HG03108 (cell line): ENCODE measurements around the gene NINL.

Experiments
- ATAC-seq: cut with Tn5 transposase; IDR thresholded peaks from one replicate; pipeline ENCODE4 v1.9.1; 2021; ENCODE audit warnings: moderate library complexity; ENCODE audit not compliant: unreplicated experiment

The NINL gene

DNA sequence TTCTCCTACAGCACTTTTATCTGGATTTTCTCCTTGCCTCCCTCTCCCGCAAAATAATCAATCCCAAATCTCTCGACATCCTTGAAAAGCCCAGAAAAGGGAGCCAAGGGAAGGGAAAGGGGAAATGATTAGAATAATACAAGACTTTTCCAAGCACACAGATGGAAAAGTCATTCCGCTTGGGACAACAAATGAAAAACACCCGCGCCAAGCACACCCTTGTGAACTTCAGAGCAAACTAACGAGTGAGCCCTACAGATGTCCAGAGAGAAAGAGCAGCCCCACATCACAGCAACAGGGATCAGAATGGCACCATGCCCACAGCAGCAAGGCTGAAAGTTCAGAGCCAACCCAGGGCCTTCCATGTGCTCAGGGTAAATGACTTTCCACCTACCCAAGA lies 49.6 kb downstream of the NINL start:
- ATAC-seq, result no peak

- no peak for ATAC-seq
Measured at GRCh38 chr20:25534845-25535244, 50.5 kb downstream of the NINL start.

DNA sequence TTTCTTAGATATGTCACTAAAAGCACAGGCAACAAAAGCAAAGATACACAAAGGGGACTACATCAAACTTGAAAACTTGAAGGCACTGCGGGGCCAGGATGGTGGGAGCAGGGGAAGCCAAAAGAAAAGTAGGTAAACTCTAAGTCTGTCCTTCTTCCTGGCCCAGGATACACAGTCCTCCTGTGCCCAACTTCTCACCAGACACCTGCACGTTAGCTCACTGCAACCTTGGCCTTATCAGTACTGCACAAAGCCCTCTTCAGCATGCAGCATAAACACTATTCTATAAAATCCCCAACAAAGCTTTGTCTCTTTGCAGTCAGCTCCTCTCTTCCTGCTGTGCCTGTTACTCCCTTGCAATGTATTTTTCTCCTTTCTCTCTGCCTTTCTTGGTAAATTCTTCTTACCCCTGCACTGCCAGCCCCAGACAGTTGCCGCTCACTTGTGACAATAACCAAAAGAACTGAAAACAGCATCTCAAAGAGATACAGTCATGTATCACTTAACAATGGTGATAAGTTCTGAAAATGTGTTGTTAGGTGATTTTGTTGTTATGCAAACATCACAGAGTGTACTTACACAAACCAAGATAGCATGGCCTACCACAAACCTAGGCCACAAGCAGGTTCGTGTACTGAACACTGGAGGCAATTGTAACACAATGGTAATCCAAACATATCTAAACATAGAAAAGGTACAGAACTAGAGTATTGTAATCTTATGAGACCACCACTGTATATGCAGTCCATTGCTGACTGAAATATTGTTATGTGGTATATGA lies 51.2 kb downstream of the NINL start:
- no peak for ATAC-seq

DNA sequence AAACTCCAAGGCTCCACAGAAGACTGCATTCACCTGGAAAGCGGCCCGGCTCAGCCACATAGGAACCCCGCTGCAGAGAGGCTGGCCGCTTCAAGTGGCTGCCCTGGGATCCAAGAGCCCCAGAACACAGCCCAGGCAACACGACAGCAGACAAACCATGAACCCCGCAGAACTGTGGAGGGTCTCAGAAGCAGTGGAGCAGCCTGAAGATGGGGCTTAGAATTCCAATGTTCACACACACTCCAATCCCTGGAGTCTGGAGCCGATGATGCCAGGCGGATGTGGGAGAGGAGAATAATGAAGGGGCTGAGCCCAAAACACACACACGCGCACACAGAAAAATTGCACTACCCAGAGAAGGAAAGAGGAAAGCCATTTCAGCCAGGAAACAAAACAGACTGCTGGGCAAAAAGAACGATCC lies 52.4 kb downstream of the NINL start:
- no peak for ATAC-seq

- ATAC-seq, result no peak
Measured at GRCh38 chr20:25532015-25532751, 53.1 kb downstream of the NINL start.

- ATAC-seq, result no peak
Measured at GRCh38 chr20:25529295-25529951, 55.9 kb downstream of the NINL start.

DNA sequence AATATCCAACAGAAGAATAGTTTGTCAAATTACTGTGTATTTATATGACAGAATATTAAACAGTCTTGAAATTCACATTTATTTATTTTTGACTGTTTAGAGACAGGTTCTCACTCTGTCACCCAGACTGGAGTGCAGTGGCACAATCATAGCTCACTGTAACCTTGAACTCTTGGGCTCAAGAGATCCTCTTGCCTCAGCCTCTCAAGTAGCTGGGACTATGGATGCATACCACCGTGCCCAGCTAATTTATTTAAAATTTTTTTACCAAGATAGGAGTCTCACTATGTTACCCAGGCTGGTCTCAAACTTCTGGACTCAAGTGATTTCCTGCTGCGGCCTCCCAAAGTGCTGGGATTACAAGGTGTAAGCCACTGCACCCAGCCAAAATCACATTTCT lies 57.4 kb downstream of the NINL start:
- no peak for ATAC-seq

- ATAC-seq, result no peak
Measured at GRCh38 chr20:25526446-25526845, 58.9 kb downstream of the NINL start.

DNA sequence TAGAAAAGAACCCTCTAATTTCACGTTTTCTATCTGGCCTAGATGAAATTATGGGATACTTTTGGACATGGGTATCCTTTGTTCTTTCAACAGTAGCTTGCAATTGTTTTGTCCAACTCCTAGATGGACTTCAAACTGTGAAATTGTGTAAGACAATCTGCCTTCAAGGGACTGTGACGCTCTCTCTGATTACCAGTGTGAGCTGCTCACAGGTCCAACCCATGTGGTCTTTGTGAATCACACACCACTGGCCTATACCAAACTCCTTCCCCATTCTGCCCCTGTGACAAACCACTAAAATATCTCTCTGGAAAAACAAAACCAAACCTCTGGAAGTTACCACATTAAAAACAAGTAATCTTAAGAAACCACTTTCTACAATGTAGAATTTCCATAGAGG lies 59.5 kb downstream of the NINL start:
- no peak for ATAC-seq

DNA sequence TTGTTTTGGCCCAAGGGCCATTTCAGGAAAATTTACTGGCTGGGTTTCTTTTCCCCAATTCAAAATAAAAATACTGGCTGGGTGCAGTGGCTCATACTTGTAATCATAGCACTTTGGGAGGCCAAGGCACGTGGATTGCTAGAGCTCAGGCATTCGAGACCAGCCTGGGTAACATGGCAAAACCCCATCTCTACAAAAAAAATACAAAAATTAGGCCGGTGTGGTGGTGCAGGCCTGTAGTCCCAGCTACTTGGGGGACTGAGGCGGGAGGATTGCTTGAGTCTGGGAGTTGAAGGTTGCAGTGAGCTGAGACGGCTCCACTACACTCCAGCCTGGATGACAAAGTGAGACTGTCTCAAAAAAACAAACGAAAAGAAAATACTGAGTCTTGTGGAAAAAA lies 60.0 kb downstream of the NINL start:
- no peak for ATAC-seq

GRCh38 chr20:25521382-25521781 lies 63.9 kb downstream of the NINL start:
- ATAC-seq, result no peak

- ATAC-seq, result no peak
Measured at GRCh38 chr20:25517124-25517523, 68.2 kb downstream of the NINL start.

DNA sequence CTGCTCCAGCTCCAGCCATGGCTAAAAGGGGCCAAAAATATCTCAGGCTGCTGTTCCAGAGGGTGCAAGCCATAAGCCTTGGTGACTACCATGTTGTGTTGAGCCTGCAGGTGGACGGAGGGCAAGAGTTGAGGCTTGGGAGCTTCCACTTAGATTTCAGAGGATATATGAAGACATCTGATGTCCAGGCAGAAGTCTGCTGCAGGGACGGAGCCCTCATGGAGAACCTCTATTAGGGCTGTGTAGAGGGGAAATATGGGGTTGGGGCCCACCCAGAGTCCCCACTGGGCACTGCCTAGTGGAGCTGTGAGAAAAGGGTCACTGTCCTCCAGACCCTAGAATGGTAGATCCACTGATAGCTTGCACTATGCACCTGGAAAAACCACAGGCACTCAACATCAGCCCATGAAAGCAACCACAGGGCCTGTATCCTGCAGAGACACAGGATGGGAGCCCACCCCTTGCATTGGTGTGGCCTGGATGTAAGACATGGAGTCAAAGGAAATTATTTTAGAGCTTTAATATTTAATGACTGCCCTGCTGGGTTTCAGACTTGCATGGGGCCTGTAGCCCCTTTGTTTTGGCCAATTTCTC lies 70.5 kb downstream of the NINL start:
- no peak for ATAC-seq

- no peak for ATAC-seq
Measured at GRCh38 chr20:25514195-25514594, 71.1 kb downstream of the NINL start.

- no peak for ATAC-seq
Measured at GRCh38 chr20:25512709-25513108, 72.6 kb downstream of the NINL start.

DNA sequence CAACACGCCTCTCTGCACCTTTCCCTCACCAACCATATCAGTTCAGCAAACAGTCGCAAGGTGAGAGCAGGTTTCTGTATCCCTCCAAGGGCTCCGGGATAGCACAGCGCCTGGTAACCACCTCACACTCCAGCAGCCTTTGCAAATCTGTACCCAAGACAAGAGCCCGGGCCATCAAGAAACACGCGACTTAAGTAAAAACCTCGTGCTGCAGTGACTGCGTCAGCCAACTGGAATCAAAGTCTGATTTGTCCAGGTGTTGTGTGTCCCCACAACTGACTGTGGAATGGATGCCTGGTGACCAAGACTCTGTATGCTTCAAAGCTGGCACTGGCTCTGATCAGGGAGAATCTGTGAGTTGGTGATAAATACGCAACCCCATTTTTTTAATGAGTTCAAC lies 74.1 kb downstream of the NINL start:
- no peak for ATAC-seq

DNA sequence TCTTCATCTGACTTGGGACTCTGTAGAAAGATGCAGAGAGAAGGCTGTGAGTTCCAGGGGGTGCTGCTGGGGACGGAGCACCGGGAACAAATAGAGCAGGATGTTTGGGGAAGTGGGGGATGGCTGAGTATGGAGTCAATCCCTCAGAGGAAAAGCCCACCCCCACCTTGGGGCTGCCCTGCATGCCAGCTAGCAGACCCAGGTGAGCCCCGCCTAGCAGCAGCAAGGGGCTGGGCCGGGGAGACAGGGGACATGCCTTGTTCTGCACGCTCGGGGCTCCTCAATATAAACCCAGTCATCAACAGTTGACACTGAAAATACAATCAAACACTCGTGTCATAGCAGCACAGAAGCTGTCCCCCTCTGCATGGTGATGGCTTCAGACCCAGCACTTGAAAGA lies 74.6 kb downstream of the NINL start:
- no peak for ATAC-seq

GRCh38 chr20:25510202-25510601 lies 75.1 kb downstream of the NINL start:
- no peak for ATAC-seq

DNA sequence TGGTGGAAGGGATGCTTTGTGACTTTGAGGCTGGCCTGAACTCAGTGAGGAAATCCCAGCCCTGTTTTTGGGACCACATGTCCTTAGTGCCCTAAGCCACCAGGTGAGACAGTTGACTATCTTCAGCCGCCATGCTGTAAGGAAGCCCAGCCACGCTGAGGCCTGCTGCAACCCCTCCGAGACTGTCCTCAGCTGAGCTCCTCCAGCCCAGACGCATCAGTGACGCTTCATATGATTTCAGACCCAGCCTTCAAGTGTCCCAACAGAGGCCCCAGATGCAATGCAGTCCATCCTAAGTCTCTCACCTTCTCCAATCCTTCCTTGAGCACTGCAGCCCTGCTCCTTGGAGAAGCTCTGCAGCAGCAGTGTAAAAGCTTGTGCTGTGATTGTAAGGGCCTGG lies 76.2 kb downstream of the NINL start:
- ATAC-seq, result no peak

DNA sequence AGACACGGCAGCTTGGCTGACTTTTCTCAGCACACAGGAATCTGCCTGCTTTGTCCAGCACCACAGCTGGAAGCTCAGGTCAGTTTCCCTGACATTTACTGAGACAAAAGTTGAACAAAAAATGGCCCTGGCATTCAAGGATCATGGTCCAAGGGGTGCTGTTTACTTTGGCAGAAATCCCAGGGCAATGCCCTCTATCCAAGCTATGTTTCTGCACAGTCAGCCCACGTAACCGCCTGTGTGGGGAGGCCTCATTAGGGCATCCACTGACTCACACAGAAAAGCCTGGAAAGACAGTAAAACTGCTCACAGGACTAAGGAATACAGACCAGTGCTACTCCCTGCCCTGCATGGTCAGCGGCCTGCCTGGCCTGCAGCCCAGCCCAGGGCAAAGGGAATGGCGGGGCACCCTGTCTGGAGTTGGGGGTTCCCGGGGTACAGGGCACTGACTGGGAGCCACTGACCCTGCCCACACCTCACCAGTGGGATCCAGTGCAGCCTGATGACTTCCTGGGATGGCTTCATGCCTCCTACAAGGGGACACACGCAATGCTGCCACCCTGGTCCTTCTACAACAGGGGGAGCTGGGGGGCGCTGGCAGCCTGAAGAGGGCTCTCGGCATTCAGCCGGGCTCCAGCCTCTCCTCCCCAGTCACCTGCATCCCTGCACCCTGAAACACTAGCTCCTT lies 77.1 kb downstream of the NINL start:
- ATAC-seq, result no peak
